ENCODE data around the gene RGS6. TPM values are rescaled to one million over a fixed set of nuclear protein-coding genes. Genes with fewer than 3 reads are reported as not detected.
A peak's percentile ranks its signal among the peaks of the same experiment; 100 is the strongest.

The RGS6 gene
- total RNA-seq, 1 experiment from 2014 or later = not detected

GRCh38 chr14:72243309-72244293 is 311.4 kb downstream of the RGS6 start:
- DNase-seq (ENCODE audit: low read depth) = no peak

- DNase-seq (ENCODE audit: low read depth) = no peak
Measured at GRCh38 chr14:72247896-72248465, 315.8 kb downstream of the RGS6 start.

- DNase-seq (ENCODE audit: low read depth) = no peak
Measured at GRCh38 chr14:72253503-72253902, 321.3 kb downstream of the RGS6 start.

GRCh38 chr14:72254202-72254936 is 322.1 kb downstream of the RGS6 start:
- DNase-seq (ENCODE audit: low read depth) = no peak

GRCh38 chr14:72254937-72255472 is 322.8 kb downstream of the RGS6 start:
- DNase-seq (ENCODE audit: low read depth) = no peak

GRCh38 chr14:72256055-72256454 is 323.8 kb downstream of the RGS6 start:
- DNase-seq (ENCODE audit: low read depth) = peak; percentile 2

- no peak for DNase-seq (ENCODE audit: low read depth)
Measured at GRCh38 chr14:72261068-72261467, 328.8 kb downstream of the RGS6 start.

- DNase-seq (ENCODE audit: low read depth) = no peak
Measured at GRCh38 chr14:72262771-72263170, 330.5 kb downstream of the RGS6 start.

- DNase-seq (ENCODE audit: low read depth) = no peak
Measured at GRCh38 chr14:72264716-72265115, 332.5 kb downstream of the RGS6 start.

GRCh38 chr14:72270147-72270727 is 338.0 kb downstream of the RGS6 start:
- no peak for DNase-seq (ENCODE audit: low read depth)

- no peak for DNase-seq (ENCODE audit: low read depth)
Measured at GRCh38 chr14:72270749-72271148, 338.5 kb downstream of the RGS6 start.

GRCh38 chr14:72275242-72275641 is 343.0 kb downstream of the RGS6 start:
- no peak for DNase-seq (ENCODE audit: low read depth)

- no peak for DNase-seq (ENCODE audit: low read depth)
Measured at GRCh38 chr14:72278316-72278715, 346.1 kb downstream of the RGS6 start.

GRCh38 chr14:72284176-72284575 is 351.9 kb downstream of the RGS6 start:
- DNase-seq (ENCODE audit: low read depth) = no peak

- no peak for DNase-seq (ENCODE audit: low read depth)
Measured at GRCh38 chr14:72290241-72290640, 358.0 kb downstream of the RGS6 start.

GRCh38 chr14:72291908-72292688 is 359.9 kb downstream of the RGS6 start:
- DNase-seq (ENCODE audit: low read depth) = peak; percentile 41

- DNase-seq (ENCODE audit: low read depth) = no peak
Measured at GRCh38 chr14:72292689-72293024, 360.4 kb downstream of the RGS6 start.

GRCh38 chr14:72301352-72301751 is 369.1 kb downstream of the RGS6 start:
- no peak for DNase-seq (ENCODE audit: low read depth)

GRCh38 chr14:72303930-72304329 is 371.7 kb downstream of the RGS6 start:
- no peak for DNase-seq (ENCODE audit: low read depth)

GRCh38 chr14:72305561-72305960 is 373.3 kb downstream of the RGS6 start:
- no peak for DNase-seq (ENCODE audit: low read depth)

- no peak for DNase-seq (ENCODE audit: low read depth)
Measured at GRCh38 chr14:72308967-72309485, 376.8 kb downstream of the RGS6 start.

All from RPMI7951 (cell line).